HL-60 (cell line): ENCODE results near the gene SURF2.

Experiments used
- DNase-seq, 2 experiments: peaks; one replicate each; pipeline ENCODE4 v3.0.0-alpha.2; 2010 to 2020; ENCODE audit warnings: low read depth in 1 of 2, low spot score in 1 of 2
- H3K27ac ChIP-seq: fragments of 250-450 bp; sonication (Bioruptor Pico); replicated peaks from 2 replicates; pipeline ENCODE4 v1.5.1; 2020; ENCODE audit warnings: mild to moderate bottlenecking, moderate library complexity
- H3K27me3 ChIP-seq: fragments of 250-450 bp; sonication (Bioruptor Pico); 2 replicates; pipeline ENCODE4 v1.5.1; 2021; ENCODE audit warnings: mild to moderate bottlenecking, moderate library complexity; ENCODE audit not compliant: insufficient read depth, poor library complexity, severe bottlenecking
- H3K4me3 ChIP-seq: replicated peaks from 2 replicates; pipeline ENCODE4 v1.5.1; 2011; ENCODE audit warnings: mild to moderate bottlenecking, control low read depth, low read length; ENCODE audit not compliant: insufficient read depth
- GABPA ChIP-seq: IDR thresholded peaks from 2 replicates; pipeline ENCODE4 v1.6.1; 2012; ENCODE audit warnings: low read depth
- POLR2AphosphoS5 ChIP-seq: IDR thresholded peaks from 2 replicates; pipeline ENCODE4 v1.6.1; 2012; ENCODE audit warnings: low read depth
- SPI1 ChIP-seq: IDR thresholded peaks from 2 replicates; pipeline ENCODE4 v1.6.1; 2012; ENCODE audit warnings: low read depth, mild to moderate bottlenecking, borderline replicate concordance
- TF ChIP-seq, protein P1 (sequence below): IDR thresholded peaks from one replicate; pipeline ENCODE4 v1.5.1; 2011; ENCODE audit warnings: low read length, control low read depth, inconsistent platforms; ENCODE audit not compliant: insufficient read depth
- TF ChIP-seq, protein P2 (sequence below): IDR thresholded peaks from 2 replicates; pipeline ENCODE4 v1.6.1; 2012; ENCODE audit warnings: low read depth; ENCODE audit not compliant: insufficient replicate concordance

The SURF2 gene

DNA sequence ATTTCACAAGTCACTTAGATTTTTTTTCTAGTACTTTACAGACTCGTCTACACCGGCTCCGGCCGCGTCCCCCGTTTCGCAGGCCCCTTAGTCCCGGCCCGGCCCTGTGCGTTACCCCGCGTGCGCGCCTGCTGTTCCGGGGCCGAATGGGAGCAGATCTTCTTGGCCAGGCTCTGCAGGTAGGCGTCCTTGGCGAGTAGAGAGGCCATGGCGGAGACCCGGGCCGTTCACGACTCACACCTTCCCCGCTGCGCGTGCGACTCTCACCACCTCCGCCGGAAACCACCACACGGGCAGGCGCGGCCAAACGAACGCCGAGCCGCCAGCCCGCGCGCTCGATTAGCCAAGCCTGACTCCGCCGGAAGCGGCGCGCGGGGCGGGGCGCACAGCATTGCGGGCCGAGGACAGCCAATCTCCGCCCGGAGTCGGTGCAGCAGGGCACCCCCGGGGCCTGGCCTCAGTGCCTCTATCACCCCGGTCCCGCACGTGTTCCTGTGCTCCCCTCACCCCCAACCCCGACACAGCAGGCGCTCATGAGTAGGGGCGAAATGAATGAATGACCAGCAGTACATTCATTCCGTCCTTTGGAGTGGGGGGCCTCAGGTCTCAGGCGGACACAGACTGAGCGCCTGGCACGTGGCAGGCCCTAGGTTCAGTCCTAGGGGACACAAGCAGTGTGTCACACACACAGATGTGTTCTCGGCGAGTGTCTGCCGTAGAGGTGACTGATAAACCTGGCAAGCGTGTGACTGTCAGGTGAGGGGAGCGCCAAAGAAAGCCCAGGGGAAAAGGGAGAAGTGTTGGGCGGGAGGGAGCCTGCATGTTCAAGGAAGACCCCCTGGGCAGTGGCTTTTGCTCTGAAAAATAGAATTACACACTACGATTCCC, 20.2 kb upstream of the SURF2 start, which contains the start of gene SURF6:
Gene SURF6, minus strand, starts transcription at position 265 of the 888 bp plus-strand sequence. Its CDS starts 56 bp downstream, at position 209.
- H3K27ac ChIP-seq, result peak within 1 kb of the TSS; percentile 96
- H3K4me3 ChIP-seq, result peak within 1 kb of the TSS; percentile 85
- peak; percentile 97 for TF ChIP-seq POLR2AphosphoS5
- TF ChIP-seq GABPA, result peak; percentile 89
- TF ChIP-seq, protein P1, sequence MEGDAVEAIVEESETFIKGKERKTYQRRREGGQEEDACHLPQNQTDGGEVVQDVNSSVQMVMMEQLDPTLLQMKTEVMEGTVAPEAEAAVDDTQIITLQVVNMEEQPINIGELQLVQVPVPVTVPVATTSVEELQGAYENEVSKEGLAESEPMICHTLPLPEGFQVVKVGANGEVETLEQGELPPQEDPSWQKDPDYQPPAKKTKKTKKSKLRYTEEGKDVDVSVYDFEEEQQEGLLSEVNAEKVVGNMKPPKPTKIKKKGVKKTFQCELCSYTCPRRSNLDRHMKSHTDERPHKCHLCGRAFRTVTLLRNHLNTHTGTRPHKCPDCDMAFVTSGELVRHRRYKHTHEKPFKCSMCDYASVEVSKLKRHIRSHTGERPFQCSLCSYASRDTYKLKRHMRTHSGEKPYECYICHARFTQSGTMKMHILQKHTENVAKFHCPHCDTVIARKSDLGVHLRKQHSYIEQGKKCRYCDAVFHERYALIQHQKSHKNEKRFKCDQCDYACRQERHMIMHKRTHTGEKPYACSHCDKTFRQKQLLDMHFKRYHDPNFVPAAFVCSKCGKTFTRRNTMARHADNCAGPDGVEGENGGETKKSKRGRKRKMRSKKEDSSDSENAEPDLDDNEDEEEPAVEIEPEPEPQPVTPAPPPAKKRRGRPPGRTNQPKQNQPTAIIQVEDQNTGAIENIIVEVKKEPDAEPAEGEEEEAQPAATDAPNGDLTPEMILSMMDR, result no peak
- TF ChIP-seq, protein P2, sequence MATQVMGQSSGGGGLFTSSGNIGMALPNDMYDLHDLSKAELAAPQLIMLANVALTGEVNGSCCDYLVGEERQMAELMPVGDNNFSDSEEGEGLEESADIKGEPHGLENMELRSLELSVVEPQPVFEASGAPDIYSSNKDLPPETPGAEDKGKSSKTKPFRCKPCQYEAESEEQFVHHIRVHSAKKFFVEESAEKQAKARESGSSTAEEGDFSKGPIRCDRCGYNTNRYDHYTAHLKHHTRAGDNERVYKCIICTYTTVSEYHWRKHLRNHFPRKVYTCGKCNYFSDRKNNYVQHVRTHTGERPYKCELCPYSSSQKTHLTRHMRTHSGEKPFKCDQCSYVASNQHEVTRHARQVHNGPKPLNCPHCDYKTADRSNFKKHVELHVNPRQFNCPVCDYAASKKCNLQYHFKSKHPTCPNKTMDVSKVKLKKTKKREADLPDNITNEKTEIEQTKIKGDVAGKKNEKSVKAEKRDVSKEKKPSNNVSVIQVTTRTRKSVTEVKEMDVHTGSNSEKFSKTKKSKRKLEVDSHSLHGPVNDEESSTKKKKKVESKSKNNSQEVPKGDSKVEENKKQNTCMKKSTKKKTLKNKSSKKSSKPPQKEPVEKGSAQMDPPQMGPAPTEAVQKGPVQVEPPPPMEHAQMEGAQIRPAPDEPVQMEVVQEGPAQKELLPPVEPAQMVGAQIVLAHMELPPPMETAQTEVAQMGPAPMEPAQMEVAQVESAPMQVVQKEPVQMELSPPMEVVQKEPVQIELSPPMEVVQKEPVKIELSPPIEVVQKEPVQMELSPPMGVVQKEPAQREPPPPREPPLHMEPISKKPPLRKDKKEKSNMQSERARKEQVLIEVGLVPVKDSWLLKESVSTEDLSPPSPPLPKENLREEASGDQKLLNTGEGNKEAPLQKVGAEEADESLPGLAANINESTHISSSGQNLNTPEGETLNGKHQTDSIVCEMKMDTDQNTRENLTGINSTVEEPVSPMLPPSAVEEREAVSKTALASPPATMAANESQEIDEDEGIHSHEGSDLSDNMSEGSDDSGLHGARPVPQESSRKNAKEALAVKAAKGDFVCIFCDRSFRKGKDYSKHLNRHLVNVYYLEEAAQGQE, result peak; percentile 29
- no peak for TF ChIP-seq SPI1
- peak; percentile 91 to 94 for DNase-seq
- no peaks in the 10 kb centered on the region for H3K27me3 ChIP-seq

DNA sequence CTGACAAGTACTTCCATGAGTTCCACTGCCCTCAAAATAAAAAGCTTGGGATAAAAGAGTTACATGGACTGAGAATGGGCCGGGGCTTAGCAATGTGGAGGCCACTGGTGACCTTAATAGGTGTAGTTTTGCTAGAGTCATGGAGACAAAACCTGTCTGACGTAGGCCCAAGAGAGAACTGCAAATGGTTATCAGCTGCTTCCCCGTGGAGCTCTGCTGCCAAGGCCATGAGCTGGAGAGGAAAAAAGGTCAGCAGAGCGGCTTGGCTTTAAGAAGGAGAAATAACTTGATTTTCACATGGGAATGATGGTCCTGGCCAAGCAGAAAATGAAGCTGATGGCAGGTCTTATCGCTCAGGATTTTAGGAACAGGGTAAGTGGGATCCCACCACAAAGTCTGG, 16.7 kb upstream of the SURF2 start:
- no peak for DNase-seq
- Histone ChIP-seq H3K4me3 (no peak overlapping the region), H3K27me3 (no peaks in the 10 kb centered on the region), H3K27ac (peak overlapping the region; percentile 56)
- TF ChIP-seq, protein P1, result no peak
- TF ChIP-seq GABPA (no peak), POLR2AphosphoS5 (no peak), SPI1 (no peak)
- TF ChIP-seq, protein P2, result no peak

DNA sequence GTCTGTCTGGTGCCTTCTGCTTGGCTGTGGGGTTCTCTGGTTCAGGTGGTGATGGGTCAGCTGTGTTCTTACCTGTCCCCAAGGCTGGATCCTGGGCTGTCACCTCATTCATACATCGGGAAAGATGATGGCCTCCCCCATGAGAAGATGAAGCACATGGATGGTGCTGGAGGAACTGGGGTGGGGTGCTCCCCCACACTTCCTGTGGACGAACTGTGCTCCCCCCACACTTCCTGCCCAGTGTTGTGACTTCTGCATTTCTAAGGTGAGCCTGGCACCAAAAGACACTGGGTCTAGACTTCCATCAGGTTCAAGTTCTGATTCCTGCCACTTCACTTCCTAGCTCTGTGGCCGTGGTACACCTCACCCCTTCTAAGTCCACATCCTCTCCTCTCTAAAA, 16.1 kb upstream of the SURF2 start:
- Histone ChIP-seq H3K27me3 (no peaks in the 10 kb centered on the region), H3K4me3 (no peak overlapping the region), H3K27ac (peak overlapping the region; percentile 56)
- DNase-seq, result peak in 1 of 2 experiments; percentile 71
- TF ChIP-seq, protein P1, result no peak
- peak; percentile 85 for TF ChIP-seq SPI1
- TF ChIP-seq POLR2AphosphoS5, result peak; percentile 62; the same call in 1 of the 2 replicates
- TF ChIP-seq, protein P2, result no peak
- peak; percentile 93 for TF ChIP-seq GABPA
